GM19240 (cell line): Measurements from ENCODE around the gene ZMYND15.

Experiments
- DNase-seq: peaks from one replicate; pipeline ENCODE4 v3.0.0; 2011; ENCODE audit warnings: low spot score; ENCODE audit not compliant: insufficient read length

ZMYND15 gene

GRCh38 chr17:4716081-4716480 lies 23.6 kb upstream of the ZMYND15 start:
- DNase-seq: no peak

GRCh38 chr17:4717791-4718190 lies 21.8 kb upstream of the ZMYND15 start:
- no peak for DNase-seq

GRCh38 chr17:4718276-4718675 lies 21.4 kb upstream of the ZMYND15 start:
- no peak for DNase-seq

- DNase-seq: no peak
These were observed 20.5 kb upstream of the ZMYND15 start for GRCh38 chr17:4719146-4719545.

GRCh38 chr17:4719684-4720221 lies 19.9 kb upstream of the ZMYND15 start:
- no peak for DNase-seq

- DNase-seq: no peak
These were observed 18.8 kb upstream of the ZMYND15 start for GRCh38 chr17:4720787-4721186.

GRCh38 chr17:4721203-4722135 lies 18.2 kb upstream of the ZMYND15 start:
- no peak for DNase-seq

GRCh38 chr17:4722678-4723240 lies 16.9 kb upstream of the ZMYND15 start:
- DNase-seq: no peak

- DNase-seq: no peak
These were observed 15.0 kb upstream of the ZMYND15 start for GRCh38 chr17:4724650-4725049.

GRCh38 chr17:4725646-4726310 lies 13.9 kb upstream of the ZMYND15 start:
- DNase-seq: no peak

- no peak for DNase-seq
These were observed 11.5 kb upstream of the ZMYND15 start for GRCh38 chr17:4728124-4728523.

GRCh38 chr17:4733073-4733531 lies 6.5 kb upstream of the ZMYND15 start:
- DNase-seq: peak; percentile 55

- no peak for DNase-seq
These were observed 4.7 kb upstream of the ZMYND15 start for GRCh38 chr17:4734857-4735475.

- no peak for DNase-seq
These were observed 3.6 kb upstream of the ZMYND15 start for GRCh38 chr17:4735876-4736651.

GRCh38 chr17:4738136-4739121 lies 1.2 kb upstream of the ZMYND15 start:
- DNase-seq: no peak

- DNase-seq: no peak
These were observed 355 bp downstream of the ZMYND15 start for GRCh38 chr17:4740025-4740351.

- DNase-seq: no peak
These were observed 951 bp downstream of the ZMYND15 start for GRCh38 chr17:4740584-4740983.

GRCh38 chr17:4741544-4741943 lies 1.9 kb downstream of the ZMYND15 start:
- no peak for DNase-seq

- DNase-seq: no peak
These were observed 2.5 kb downstream of the ZMYND15 start for GRCh38 chr17:4742133-4742532.

GRCh38 chr17:4742629-4743028 lies 3.0 kb downstream of the ZMYND15 start:
- DNase-seq: no peak
